ENCODE data around the gene PRPS1L1.

- no peak for TF ChIP-seq GATA3 (IDR thresholded peaks at IDR 0.05; ENCODE audit: low read depth, low read length)
- TF ChIP-seq GATA2 (IDR thresholded peaks at IDR 0.05; ENCODE audit: low read depth, low read length), result no peak
Measured at GRCh38 chr7:17983221-17984062, 44.2 kb downstream of the PRPS1L1 start.
